Naive thymus-derived CD8-positive, alpha-beta T cell (primary cell): ENCODE results near the gene PRKCB. TPM values are rescaled to one million over a fixed set of nuclear protein-coding genes. Genes with fewer than 3 reads are reported as not detected.

Experiments
- ATAC-seq, 2 donors: fragments of 150-1000 bp; cut with Tn5 transposase in 1 of 2; sonication (Bioruptor Pico), chemical (Tn5 transposase) in 1 of 2; 1 replicate in 1 of 2; 2 replicates in 1 of 2; pipeline ENCODE4 v1.10.0; 2021; ENCODE audit warnings: mild to moderate bottlenecking in 2 of 2, moderate library complexity in 2 of 2
- POLR2A ChIA-PET: fragments of 350-600 bp; sonication (Branson Sonifier 250); formaldehyde crosslinking; loops from one replicate; lab custom pipeline; 2021; ENCODE audit warnings: antibody characterized with exemption; lab: Charles Lee
- DNase-seq, 10 donors: peaks; one replicate each; pipeline versions ENCODE4 v3.0.0 to v3.0.0-alpha.2; 2020 to 2022
- H3K27ac Mint-ChIP-seq, 10 donors: one replicate each; pipeline ENCODE4 v1.8.0; 2020 to 2022; ENCODE audit warnings: mild to moderate bottlenecking in 10 of 10, mixed read lengths in 10 of 10, moderate library complexity in 4 of 10, inconsistent platforms in 1 of 10
- H3K27me3 Mint-ChIP-seq, 5 donors: one replicate each; pipeline ENCODE4 v1.8.0; 2021 to 2022; ENCODE audit warnings: mixed read lengths in 5 of 5
- H3K36me3 Mint-ChIP-seq, 3 donors: one replicate each; pipeline ENCODE4 v1.8.0; 2020 to 2022; ENCODE audit warnings: mixed read lengths in 3 of 3, mild to moderate bottlenecking in 2 of 3, inconsistent platforms in 1 of 3
- H3K4me1 Mint-ChIP-seq, 4 donors: one replicate each; pipeline ENCODE4 v1.8.0; 2021 to 2022; ENCODE audit warnings: mixed read lengths in 4 of 4
- H3K4me3 Mint-ChIP-seq, 10 donors: one replicate each; pipeline ENCODE4 v1.8.0; 2020 to 2022; ENCODE audit warnings: mild to moderate bottlenecking in 10 of 10, mixed read lengths in 10 of 10, moderate library complexity in 6 of 10, inconsistent platforms in 1 of 10
- H3K9me3 Mint-ChIP-seq, 9 donors: one replicate each; pipeline ENCODE4 v1.8.0; 2020 to 2022; ENCODE audit warnings: mixed read lengths in 9 of 9, mild to moderate bottlenecking in 3 of 9, inconsistent platforms in 1 of 9, moderate library complexity in 1 of 9
- polyA plus RNA-seq, 3 donors: library from polyadenylated mRNA; unstranded; fragments of 300-500 nt; fragmentation: Illumina TruSeq; gene quantifications; one replicate each; pipeline ENCODE4 v1.2.3, GENCODE V29; 2021
- total RNA-seq, 8 experiments: library from RNA in 2 of 8; stranded (reverse) in 2 of 8; gene quantifications; one replicate each; pipeline ENCODE4 v1.2.3 and lab custom pipeline; 2021 to 2026

PRKCB gene
- total and polyA plus RNA-seq, 5 experiments from 2014 or later = 57.2 to 142 (median 123) TPM

DNA sequence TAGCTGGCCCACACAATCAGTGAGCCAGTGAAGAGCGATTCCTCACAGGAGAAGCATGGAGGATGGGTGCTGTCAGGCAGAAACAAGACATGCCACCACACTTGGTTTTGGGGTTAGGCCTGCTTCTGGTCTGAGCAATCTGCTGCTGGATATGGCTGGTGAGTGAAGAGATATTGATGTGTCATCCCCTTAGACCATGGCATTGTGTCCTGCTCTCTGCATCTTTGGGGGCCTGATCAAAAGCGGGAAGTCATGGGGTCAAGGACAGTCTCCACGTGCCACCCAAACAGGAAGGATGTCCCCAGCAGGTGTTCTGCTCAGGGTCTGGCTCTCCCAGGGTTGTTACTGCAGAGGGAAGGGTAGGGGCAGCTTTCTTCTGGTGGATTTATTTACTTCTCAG lies 140.7 kb downstream of the PRKCB start:
- peak overlapping the region in 8 of 10 donors; percentile 10 to 79 (median 58) for H3K27ac Mint-ChIP-seq
- no peak for DNase-seq

GRCh38 chr16:23979441-23979840 lies 143.7 kb downstream of the PRKCB start:
- H3K27ac Mint-ChIP-seq = peak overlapping the region in 3 of 10 donors; percentile 29 to 52 (median 33)

More for the DNA sequence above, 140.7 kb downstream of the PRKCB start:
- Mint-ChIP-seq H3K4me1 (peaks cover 33 to 68% (median 62%) of the 10 kb centered on the region in 4 donors), H3K27me3 (no peaks in the 10 kb centered on the region), H3K4me3 (peak overlapping the region in 3 of 10 donors; percentile 15 to 33 (median 15)), H3K9me3 (no peaks in the 10 kb centered on the region), H3K36me3 (peaks cover 0 to 4% (median 2%) of the 10 kb centered on the region in 3 donors)
- POLR2A ChIA-PET = no interaction called here
- no peak for ATAC-seq

GRCh38 chr16:23979982-23980381 lies 144.2 kb downstream of the PRKCB start:
- no peak for DNase-seq
- no peak for ATAC-seq
- H3K27ac Mint-ChIP-seq = peak overlapping the region in 2 of 10 donors; percentile 29 to 33
- H3K4me1 Mint-ChIP-seq = peaks cover 20 to 57% (median 47%) of the 10 kb centered on the region in 4 donors
- POLR2A ChIA-PET = interaction anchor here (0.6 kb wide), 1 partner anchor 930 kb away, joined by 5 read pairs; no protein-coding TSS in a partner anchor
- H3K36me3 Mint-ChIP-seq = peaks cover 0 to 9% (median 6%) of the 10 kb centered on the region in 3 donors
- H3K4me3 Mint-ChIP-seq = no peak overlapping the region
- no peaks in the 10 kb centered on the region for H3K27me3 Mint-ChIP-seq
- no peaks in the 10 kb centered on the region for H3K9me3 Mint-ChIP-seq

More at GRCh38 chr16:23979441-23979840, 143.7 kb downstream of the PRKCB start:
- H3K4me3 Mint-ChIP-seq = no peak overlapping the region
- no peaks in the 10 kb centered on the region for H3K27me3 Mint-ChIP-seq
- POLR2A ChIA-PET = no interaction called here
- peaks cover 0 to 6% (median 6%) of the 10 kb centered on the region in 3 donors for H3K36me3 Mint-ChIP-seq
- H3K9me3 Mint-ChIP-seq = no peaks in the 10 kb centered on the region
- DNase-seq (no peak), ATAC-seq (no peak)
- peaks cover 21 to 62% (median 50%) of the 10 kb centered on the region in 4 donors for H3K4me1 Mint-ChIP-seq

DNA sequence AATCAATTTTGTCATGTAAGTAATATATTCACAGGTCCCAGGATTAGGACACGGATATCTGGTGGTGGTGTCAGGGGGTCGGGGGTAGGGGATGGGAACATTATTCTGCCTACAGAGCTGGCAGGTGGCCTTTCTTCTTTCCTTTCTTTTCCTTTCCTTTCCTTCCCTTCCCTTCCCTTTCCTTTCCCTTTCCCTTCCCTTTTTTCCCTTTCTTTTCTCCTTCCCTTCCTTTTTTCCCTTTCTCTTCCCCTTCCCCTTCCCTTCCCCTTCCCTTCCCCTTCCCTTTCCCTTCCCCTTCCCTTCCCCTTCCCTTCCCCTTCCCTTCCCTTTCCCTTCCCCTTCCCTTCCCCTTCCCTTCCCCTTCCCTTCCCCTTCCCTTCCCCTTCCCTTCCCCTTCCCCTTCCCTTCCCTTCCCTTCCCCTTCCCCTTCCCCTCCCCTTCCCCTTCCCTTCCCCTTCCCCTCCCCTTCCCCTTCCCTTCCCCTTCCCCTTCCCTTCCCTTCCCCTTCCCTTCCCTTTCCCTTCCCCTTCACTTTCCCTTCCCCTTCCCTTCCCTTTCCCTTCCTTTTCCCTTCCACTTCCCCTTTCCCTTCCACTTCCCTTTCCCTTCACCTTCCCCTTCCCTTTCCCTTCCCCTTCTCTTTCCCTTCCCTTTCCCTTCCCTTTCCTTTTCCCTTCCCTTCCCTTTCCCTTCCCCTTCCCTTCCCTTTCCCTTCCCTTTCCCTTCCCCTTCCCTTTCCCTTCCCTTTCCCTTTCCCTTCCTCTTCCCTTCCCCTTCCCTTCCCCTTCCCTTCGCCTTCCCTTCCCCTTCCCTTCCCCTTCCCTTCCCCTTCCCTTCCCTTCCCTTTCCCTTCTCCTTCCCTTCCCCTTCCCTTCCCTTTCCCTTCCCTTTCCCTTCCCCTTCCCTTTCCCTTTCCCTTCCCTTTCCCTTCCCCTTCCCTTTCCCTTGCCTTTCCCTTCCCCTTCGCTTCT lies 145.9 kb downstream of the PRKCB start:
- no peaks in the 10 kb centered on the region for H3K27me3 Mint-ChIP-seq
- peaks cover 0 to 9% (median 6%) of the 10 kb centered on the region in 3 donors for H3K36me3 Mint-ChIP-seq
- peak overlapping the region in 3 of 10 donors; percentile 4 to 62 (median 40) for H3K27ac Mint-ChIP-seq
- no peak for DNase-seq
- no peaks in the 10 kb centered on the region for H3K9me3 Mint-ChIP-seq
- ATAC-seq = no peak
- no peak overlapping the region for H3K4me3 Mint-ChIP-seq
- POLR2A ChIA-PET = no interaction called here
- peaks cover 11 to 39% (median 30%) of the 10 kb centered on the region in 4 donors for H3K4me1 Mint-ChIP-seq

DNA sequence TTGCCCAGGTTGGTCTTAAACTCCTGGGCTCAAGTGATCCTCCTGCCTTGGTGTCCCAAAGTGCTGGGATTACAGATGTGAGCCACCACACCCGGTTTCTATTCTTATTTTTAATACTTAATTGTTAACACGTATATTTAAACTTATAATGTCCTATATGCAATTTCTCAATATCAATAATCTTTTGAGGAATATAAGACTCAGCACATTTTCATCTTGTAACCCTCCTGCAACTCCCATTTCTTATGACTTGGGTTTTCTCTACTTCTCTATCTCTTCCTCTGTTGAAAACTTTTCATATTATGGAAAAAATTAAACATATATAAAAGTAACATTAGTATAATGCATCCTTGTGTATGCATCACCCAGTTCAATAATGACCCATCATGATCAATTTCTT lies 150.7 kb downstream of the PRKCB start:
- Mint-ChIP-seq H3K4me1 (peaks cover 16 to 40% (median 28%) of the 10 kb centered on the region in 4 donors), H3K27me3 (no peaks in the 10 kb centered on the region), H3K36me3 (peaks cover 12 to 23% (median 18%) of the 10 kb centered on the region in 3 donors), H3K9me3 (peaks cover 0 to 4% (median 0%) of the 10 kb centered on the region in 9 donors), H3K4me3 (no peak overlapping the region), H3K27ac (no peak overlapping the region)
- POLR2A ChIA-PET = no interaction called here
- no peak for ATAC-seq
- DNase-seq = no peak

GRCh38 chr16:23987443-23987842 lies 151.7 kb downstream of the PRKCB start:
- peaks cover 0 to 4% (median 0%) of the 10 kb centered on the region in 9 donors for H3K9me3 Mint-ChIP-seq
- no peaks in the 10 kb centered on the region for H3K27me3 Mint-ChIP-seq
- H3K4me1 Mint-ChIP-seq = peaks cover 16 to 42% (median 28%) of the 10 kb centered on the region in 4 donors
- ATAC-seq = peak; percentile 75 to 77
- peaks cover 12 to 26% (median 18%) of the 10 kb centered on the region in 3 donors for H3K36me3 Mint-ChIP-seq
- DNase-seq = peak in 3 of 10 donors; percentile 14 to 24 (median 16)
- POLR2A ChIA-PET = no interaction called here
- no peak overlapping the region for H3K4me3 Mint-ChIP-seq
- H3K27ac Mint-ChIP-seq = peak overlapping the region in 7 of 10 donors; percentile 16 to 84 (median 41)

GRCh38 chr16:23990507-23990906 lies 154.7 kb downstream of the PRKCB start:
- POLR2A ChIA-PET = no interaction called here
- peaks cover 13 to 20% (median 14%) of the 10 kb centered on the region in 3 donors for H3K36me3 Mint-ChIP-seq
- H3K4me1 Mint-ChIP-seq = peaks cover 13 to 39% (median 26%) of the 10 kb centered on the region in 4 donors
- no peak for DNase-seq
- H3K27ac Mint-ChIP-seq = peak overlapping the region in 2 of 10 donors; percentile 29 to 70
- ATAC-seq = no peak
- H3K27me3 Mint-ChIP-seq = no peaks in the 10 kb centered on the region
- no peak overlapping the region for H3K4me3 Mint-ChIP-seq
- peaks cover 0 to 4% (median 0%) of the 10 kb centered on the region in 9 donors for H3K9me3 Mint-ChIP-seq

DNA sequence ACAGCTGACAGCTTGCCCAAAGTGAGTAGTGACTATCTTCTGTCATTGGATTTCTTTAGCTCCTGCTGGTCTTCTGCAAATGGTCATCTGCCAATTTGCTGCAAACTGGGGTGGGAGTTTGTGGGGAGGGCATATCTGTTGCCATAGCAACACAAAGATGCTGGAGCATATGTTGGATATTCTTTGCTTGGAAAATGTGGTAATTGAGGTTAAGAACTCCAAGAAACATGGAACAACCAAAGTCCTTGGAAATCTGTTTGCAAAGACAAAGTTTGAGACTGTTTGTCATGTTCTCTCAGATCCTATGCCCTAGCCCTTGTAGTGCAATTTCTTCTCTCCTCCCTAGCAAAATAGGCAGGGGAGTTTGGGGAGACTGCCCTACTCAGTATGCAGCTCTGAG lies 155.3 kb downstream of the PRKCB start:
- H3K27me3 Mint-ChIP-seq = no peaks in the 10 kb centered on the region
- ATAC-seq (no peak), DNase-seq (no peak)
- H3K4me1 Mint-ChIP-seq = peaks cover 18 to 39% (median 28%) of the 10 kb centered on the region in 4 donors
- peaks cover 17 to 26% (median 17%) of the 10 kb centered on the region in 3 donors for H3K36me3 Mint-ChIP-seq
- H3K4me3 Mint-ChIP-seq = no peak overlapping the region
- H3K9me3 Mint-ChIP-seq = peaks cover 0 to 4% (median 0%) of the 10 kb centered on the region in 9 donors
- POLR2A ChIA-PET = interaction anchor here (0.5 kb wide), 1 partner anchor 112 kb away, joined by 4 read pairs; no protein-coding TSS in a partner anchor
- H3K27ac Mint-ChIP-seq = no peak overlapping the region

DNA sequence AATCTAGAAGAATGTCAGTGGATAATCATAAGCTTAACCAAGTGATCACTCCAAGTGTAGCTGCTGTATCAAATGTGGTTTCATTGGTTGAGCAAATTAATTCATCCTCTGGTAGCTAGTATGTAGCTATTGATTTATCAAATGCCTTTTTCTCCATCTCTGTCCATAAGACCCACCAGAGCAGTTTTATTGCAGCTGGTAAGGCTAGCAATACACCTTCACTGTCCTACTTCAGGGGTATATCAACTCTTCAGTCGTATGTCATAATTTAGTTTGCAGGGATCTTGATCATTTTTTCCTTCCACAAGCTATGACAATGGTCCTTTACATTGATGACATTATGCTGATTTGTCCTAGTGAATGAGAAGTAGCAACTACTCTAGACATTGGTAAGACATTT lies 158.8 kb downstream of the PRKCB start:
- H3K27ac Mint-ChIP-seq = peak overlapping the region in 1 of 10 donors; percentile 6
- no peaks in the 10 kb centered on the region for H3K9me3 Mint-ChIP-seq
- H3K36me3 Mint-ChIP-seq = peaks cover 10 to 28% (median 18%) of the 10 kb centered on the region in 3 donors
- no peak overlapping the region for H3K4me3 Mint-ChIP-seq
- DNase-seq (no peak), ATAC-seq (no peak)
- POLR2A ChIA-PET = interaction anchor here (0.6 kb wide), 1 partner anchor 16 kb away, joined by 3 read pairs; no protein-coding TSS in a partner anchor
- H3K4me1 Mint-ChIP-seq = peaks cover 13 to 42% (median 24%) of the 10 kb centered on the region in 4 donors
- H3K27me3 Mint-ChIP-seq = no peaks in the 10 kb centered on the region

DNA sequence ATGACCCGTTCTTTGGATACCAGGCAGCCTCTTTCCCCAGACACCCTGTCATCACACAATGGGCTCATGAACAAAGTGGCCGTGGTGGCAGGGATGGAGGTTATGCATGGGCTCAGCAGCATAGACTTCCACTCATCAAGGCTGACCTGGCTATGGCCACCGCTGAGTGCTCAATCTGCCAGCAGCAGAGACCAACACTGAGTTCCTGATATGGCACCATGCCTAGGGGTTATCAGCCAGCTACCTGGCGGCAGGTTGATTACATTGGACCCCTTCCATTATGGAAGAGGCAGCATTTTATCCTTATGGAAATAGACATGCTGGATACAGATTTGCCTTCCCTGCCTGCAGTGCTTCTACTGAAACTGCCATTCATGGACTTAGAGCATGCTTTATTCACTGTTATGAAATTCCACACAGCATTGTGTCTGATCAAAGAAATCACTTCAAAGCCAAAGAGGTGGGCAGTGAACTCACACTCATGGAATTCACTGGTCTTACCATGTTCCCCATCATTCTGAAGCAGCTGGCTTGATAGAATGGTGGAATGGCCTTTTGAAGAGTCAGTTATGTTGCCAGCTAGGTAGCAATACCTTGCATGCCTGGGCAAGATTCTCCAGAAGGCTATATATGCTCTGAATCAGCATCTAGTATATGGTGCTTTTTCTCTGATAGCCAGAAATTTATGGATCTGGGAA lies 160.6 kb downstream of the PRKCB start:
- H3K27me3 Mint-ChIP-seq = no peaks in the 10 kb centered on the region
- DNase-seq = no peak
- no peak for ATAC-seq
- no peak overlapping the region for H3K27ac Mint-ChIP-seq
- no peaks in the 10 kb centered on the region for H3K9me3 Mint-ChIP-seq
- H3K4me3 Mint-ChIP-seq = no peak overlapping the region
- peaks cover 10 to 36% (median 15%) of the 10 kb centered on the region in 4 donors for H3K4me1 Mint-ChIP-seq
- POLR2A ChIA-PET = no interaction called here
- H3K36me3 Mint-ChIP-seq = peaks cover 5 to 23% (median 15%) of the 10 kb centered on the region in 3 donors

DNA sequence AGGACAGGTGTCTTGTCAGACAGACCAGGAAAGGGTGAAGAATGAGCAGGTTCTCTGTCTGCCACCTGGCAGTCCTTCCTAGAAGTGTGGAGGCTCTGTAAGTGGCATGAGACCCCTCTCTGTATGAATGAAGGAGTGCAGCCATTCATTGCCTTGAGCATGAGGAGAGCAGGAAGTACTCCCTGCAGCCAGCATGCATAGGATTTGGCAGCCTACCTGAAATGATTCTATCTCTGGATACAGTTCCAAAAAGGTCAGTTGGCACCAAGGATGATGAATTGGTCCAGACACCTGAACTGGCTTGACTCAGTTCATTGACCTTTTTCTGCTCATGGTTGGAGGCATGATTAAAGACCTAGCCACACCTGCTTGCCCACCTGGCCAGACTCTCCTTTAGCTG lies 163.0 kb downstream of the PRKCB start:
- peaks cover 16 to 36% (median 24%) of the 10 kb centered on the region in 4 donors for H3K4me1 Mint-ChIP-seq
- H3K4me3 Mint-ChIP-seq = no peak overlapping the region
- H3K27me3 Mint-ChIP-seq = no peaks in the 10 kb centered on the region
- no peak for DNase-seq
- no peaks in the 10 kb centered on the region for H3K9me3 Mint-ChIP-seq
- peaks cover 5 to 20% (median 15%) of the 10 kb centered on the region in 3 donors for H3K36me3 Mint-ChIP-seq
- no peak for ATAC-seq
- POLR2A ChIA-PET = interaction anchor here (0.6 kb wide), 1 partner anchor 158 kb away, joined by 3 read pairs; no protein-coding TSS in a partner anchor
- H3K27ac Mint-ChIP-seq = peak overlapping the region in 1 of 10 donors; percentile 56

DNA sequence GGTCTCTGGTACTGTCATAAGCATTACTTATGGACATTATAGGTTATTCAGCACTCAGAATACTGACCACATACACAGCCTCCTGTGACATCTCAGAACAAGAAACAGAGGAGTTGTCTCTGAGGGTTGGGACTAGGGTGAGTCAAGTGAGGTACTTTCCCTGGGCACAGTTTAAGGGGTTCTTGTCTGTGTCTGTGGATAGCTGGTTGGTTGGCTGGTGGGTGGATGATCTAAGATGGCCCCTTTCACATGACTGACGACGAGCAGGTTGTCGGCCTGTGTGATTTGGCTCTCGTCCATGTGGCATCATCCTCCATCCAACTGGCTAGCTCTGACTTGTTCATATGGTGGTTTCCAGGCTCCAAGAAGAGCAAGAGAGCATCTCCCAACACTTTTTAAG lies 163.9 kb downstream of the PRKCB start:
- Mint-ChIP-seq H3K27me3 (no peaks in the 10 kb centered on the region), H3K27ac (no peak overlapping the region), H3K4me1 (peaks cover 18 to 34% (median 25%) of the 10 kb centered on the region in 4 donors), H3K4me3 (no peak overlapping the region), H3K36me3 (peaks cover 5 to 20% (median 15%) of the 10 kb centered on the region in 3 donors), H3K9me3 (no peaks in the 10 kb centered on the region)
- ATAC-seq (no peak), DNase-seq (no peak)
- POLR2A ChIA-PET = no interaction called here
